NCI-H526 treated with DMSO at 0.1 percent for 48 hours (cell line): ENCODE data around the gene MED31.
"Not testable (repeated sequence)": the region's sequence is repeated elsewhere in the genome, so short reads cannot be mapped to it uniquely, and the experiment has no call there.

Experiments
- DNase-seq: peaks from one replicate; lab custom pipeline; 2025; lab: John Stamatoyannopoulos, UW

Gene MED31

GRCh38 chr17:6626616-6627015 is 24.8 kb downstream of the MED31 start:
- no peak for DNase-seq

DNA sequence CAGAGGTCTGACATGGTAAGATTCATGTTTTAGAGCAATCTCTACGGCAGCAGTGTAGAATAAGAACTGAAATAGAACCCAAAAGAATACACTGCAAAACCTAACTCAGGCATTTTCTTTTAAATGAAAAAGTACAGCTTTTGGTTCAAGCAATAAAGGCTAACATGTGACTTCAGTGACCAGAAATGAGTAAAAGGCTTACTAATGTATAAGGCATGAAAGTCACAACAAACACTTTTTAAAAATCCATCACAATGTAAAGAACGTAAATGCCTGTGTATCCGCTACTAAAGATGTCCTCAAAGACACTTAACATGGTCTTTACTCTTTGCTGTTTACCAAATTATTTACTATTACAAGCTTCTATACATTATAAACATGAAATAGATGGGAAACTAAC is 27.5 kb downstream of the MED31 start:
- no peak for DNase-seq

DNA sequence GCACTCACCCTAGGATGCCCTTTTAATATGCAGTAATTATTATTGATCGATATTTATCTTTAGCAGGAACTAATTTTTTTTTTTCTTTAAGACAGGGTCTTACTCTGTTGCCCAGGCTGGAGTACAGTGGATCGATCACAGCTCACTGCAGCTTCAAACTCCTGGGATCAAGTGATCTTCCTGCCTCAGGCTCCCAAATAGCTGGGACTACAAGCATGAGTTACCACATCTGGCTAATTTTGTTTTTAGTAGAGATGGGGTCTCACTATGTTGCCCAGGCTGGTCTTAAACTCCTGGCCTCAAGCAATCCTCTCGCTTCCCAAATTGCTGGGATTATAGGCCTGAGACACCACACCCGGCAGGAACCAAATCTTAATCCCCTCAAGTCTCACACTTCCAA is 40.2 kb downstream of the MED31 start:
- no peak for DNase-seq

GRCh38 chr17:6610011-6610410 is 41.4 kb downstream of the MED31 start:
- no peak for DNase-seq

DNA sequence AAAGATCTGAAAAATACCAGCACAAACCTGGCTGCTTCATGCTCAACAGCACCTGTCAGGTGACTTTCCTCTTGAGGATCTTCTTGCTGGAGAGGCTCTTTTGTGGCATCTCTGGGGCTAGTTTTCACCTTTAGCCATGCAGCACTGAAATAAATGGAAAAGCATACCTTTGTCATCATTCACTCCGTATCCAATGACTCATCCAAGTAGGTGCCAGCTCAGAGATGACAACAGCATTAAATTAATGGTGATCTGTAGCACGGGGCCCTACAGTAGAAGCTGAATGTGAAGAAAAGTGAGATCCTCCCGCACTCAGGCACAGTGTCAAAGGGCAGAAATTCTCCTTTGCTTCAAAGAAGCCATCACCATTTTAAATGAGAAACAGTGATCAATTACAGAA is 43.1 kb downstream of the MED31 start:
- no peak for DNase-seq

DNA sequence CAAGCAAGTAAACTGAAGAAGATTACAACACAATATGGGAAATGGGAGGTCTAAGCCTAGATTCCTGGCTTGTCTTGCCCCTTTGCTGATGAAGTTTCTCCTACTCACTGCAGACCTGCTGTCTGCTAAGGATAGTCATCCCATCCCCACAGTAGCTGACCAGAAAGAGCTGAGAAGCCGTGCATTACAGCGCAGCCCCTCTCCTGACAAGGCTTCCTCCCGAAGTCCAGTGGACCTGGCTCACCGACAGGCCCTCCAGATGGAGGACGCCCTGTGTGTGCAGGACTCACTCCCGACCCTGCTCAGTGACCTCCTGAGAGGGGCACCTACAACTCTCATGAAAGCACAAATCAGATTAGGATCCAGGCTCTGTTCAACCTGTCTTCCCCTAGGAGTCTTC is 46.3 kb downstream of the MED31 start:
- DNase-seq: no peak

DNA sequence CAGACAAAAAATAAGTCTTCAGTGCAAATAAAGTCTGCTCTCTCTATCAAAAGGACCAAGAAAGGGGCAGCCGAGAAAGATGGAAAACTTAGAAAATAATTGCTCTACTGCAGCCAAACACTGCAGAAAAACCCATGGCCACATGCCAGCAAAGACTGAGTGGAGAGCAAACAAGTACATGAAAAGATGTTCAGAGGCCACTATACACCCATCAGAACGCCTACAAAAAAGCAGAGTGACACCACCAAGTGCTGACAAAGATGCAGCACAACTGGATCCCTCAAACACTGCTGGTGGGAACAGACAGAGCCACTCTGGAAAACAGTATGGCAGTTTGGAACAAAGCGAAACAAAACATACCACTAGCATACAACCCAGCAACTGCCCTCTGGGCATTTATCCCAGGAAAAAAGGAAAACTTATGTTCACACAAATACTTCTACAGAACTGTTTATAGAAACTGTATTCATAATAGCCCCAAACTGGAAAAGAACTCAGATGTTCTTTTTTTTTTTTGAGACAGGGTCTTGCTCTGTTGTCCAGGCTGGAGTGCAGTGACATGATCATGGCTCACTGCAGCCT is 47.6 kb downstream of the MED31 start:
- no peak for DNase-seq

DNA sequence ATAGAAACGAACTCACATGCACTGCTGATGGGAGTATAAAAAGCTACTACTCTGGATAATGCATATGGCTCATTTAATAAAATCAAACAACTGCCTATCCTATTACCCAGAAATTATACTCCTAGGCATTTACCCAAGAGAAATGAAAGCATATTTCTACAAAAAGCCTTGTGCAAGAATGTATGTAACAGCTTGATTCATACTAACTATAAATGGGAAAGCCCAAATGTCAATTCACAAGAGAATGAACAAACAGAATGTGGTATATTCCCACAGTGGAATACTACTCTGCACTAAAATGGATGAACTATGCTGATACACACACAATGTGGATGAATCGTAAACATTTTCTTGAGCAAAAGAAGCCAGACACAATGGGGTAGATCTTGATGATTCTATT is 49.3 kb downstream of the MED31 start:
- no peak for DNase-seq

GRCh38 chr17:6599364-6599763 is 52.0 kb downstream of the MED31 start:
- no peak for DNase-seq

GRCh38 chr17:6597727-6598126 is 53.7 kb downstream of the MED31 start:
- peak; percentile 60 for DNase-seq

DNA sequence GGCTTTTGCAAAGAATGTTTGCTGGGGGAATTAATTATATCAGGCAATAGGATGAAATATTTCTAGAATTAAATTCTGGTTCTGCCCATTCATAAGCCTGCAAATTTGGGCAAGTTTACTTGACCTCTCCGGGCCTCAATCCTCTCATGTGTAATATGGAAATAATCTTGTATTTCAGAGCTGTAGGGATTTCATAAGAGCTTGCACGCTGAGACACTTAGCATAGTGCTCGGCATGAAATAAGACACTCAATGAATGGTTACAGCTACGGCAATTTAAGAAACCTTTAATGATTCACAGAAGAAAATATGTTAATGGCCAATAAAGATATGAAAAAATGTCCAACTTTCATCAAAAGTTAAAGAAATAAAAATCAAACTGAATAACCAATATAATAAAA is 54.5 kb downstream of the MED31 start:
- DNase-seq: peak; percentile 35

DNA sequence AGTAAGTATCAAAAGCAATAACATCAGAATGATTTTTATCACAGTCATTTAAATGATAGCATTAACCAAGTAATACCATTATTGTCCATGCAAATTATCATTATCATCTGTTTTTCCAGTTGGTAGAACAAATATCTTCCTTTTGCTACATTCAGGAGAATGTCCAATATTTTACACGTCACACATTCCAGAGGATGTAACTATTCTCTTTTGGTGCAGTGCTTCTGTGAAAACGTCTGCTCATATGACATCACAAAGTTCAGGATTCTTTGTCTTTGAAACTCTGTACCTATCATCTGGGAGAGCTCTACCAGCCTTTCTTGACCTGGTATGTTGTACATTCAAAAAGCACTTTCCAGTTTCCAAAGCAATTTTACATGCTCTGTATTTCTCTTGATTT is 54.9 kb downstream of the MED31 start:
- DNase-seq: no peak

DNA sequence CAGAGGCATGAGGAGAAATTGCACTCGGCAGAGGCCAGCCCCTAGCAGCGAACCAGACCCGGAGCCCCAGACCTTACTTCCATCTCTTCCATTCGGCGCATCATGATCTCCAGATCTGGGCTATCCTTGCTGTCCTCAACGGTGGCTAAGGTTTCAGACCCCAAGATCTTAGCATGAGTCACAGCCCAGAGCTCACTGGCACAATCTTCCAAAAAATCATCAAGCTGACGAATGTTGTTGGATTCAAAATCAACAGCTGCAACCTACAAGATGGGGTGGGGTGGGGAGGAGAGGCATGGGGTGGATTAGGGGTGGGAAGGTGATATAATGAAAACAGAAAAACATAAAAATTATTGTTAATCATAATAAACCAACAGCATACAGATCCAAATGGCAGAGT is 55.3 kb downstream of the MED31 start:
- DNase-seq: no peak

GRCh38 chr17:6593371-6593770 is 58.0 kb downstream of the MED31 start:
- not testable (repeated sequence) for DNase-seq
